ENCODE measurements around the gene NT5C. TPM values are rescaled to one million over a fixed set of nuclear protein-coding genes. Genes with fewer than 3 reads are reported as not detected.

The NT5C gene
- total and polyA plus RNA-seq, 11 donors: 15.9 to 56.0 (median 24.7) TPM

DNA sequence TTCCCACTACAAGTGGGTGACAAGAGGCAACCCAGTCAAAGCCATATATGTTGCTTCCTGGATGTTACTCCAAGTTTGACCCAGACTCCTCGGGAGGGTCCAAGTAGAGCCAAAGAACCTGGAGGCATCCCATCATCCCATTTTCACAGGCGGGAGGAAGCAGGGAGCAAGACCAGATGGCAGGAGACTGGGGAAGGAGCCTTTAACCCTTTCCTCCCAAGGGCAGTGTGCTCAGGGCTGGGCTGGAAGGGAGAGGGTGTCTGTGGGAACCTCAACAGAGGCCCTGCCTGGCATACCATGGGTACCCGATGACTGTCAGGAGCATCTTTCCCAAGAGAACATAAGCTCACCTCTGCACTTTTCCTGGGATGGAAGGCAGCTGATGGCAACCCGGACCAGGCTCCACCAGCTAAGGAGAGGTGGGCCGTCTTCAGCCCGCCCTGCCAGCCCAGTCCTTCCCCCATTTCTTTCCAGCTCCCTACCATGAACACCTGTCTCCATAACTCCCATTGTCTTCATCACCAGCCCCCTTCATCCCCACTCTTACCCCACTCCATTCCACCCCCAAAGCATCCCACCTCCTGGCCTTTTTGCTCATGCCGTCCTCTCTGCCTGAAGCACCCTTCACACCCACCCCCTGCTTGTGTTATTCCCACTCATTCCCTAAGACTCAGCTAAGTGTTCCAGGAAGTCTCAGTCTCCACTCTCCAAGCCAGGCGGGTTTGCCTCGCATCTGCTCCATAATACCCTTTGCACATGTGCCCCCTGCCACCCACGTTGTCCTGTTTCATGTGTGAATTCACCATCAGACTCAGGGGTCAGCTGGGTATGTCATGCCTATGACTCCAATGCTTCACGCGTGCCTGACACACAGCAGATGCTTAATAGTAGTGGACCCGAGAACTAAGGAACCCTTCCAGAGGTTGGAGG is 49.7 kb downstream of the NT5C start:
- peaks cover 0 to 43% (median 20%) of the 10 kb centered on the region in 12 donors for H3K4me1 ChIP-seq
- no peaks in the 10 kb centered on the region for H3K27me3 ChIP-seq
- DNase-seq (no peak), ATAC-seq (no peak)
- no peak overlapping the region for H3K4me3 ChIP-seq
- no peak for TF ChIP-seq POLR2A (IDR thresholded peaks at IDR 0.05)
- TF ChIP-seq, protein P1, sequence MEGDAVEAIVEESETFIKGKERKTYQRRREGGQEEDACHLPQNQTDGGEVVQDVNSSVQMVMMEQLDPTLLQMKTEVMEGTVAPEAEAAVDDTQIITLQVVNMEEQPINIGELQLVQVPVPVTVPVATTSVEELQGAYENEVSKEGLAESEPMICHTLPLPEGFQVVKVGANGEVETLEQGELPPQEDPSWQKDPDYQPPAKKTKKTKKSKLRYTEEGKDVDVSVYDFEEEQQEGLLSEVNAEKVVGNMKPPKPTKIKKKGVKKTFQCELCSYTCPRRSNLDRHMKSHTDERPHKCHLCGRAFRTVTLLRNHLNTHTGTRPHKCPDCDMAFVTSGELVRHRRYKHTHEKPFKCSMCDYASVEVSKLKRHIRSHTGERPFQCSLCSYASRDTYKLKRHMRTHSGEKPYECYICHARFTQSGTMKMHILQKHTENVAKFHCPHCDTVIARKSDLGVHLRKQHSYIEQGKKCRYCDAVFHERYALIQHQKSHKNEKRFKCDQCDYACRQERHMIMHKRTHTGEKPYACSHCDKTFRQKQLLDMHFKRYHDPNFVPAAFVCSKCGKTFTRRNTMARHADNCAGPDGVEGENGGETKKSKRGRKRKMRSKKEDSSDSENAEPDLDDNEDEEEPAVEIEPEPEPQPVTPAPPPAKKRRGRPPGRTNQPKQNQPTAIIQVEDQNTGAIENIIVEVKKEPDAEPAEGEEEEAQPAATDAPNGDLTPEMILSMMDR (IDR thresholded peaks at IDR 0.05): no peak
- no peak overlapping the region for H3K27ac ChIP-seq
- 83 to 88% (median 84%) methylated on average over 12 to 13 of the region's 13 CpGs for WGBS, 4 donors
- no peaks in the 10 kb centered on the region for H3K36me3 ChIP-seq
- intact Hi-C loops (cut with DNase I): no loop called here
- no peaks in the 10 kb centered on the region for H3K9me3 ChIP-seq

Other genes starting within 250 kb of the NT5C start
- gene FADS6, start 238.1 kb downstream of the NT5C start, total RNA-seq: not detected
- not detected for gene FADS6, start 238.1 kb downstream of the NT5C start, polyA plus RNA-seq
- not detected for gene USH1G, start 208.5 kb downstream of the NT5C start, total RNA-seq
- not detected for gene USH1G, start 208.5 kb downstream of the NT5C start, polyA plus RNA-seq
- not detected for gene OTOP2, start 207.5 kb downstream of the NT5C start, total RNA-seq
- gene OTOP2, start 207.5 kb downstream of the NT5C start, polyA plus RNA-seq: not detected
- gene OTOP3, start 195.8 kb downstream of the NT5C start, total RNA-seq: not detected
- gene OTOP3, start 195.8 kb downstream of the NT5C start, polyA plus RNA-seq: not detected
- 10 to 100 TPM in 4 of 9 donors, 1 to 10 TPM in 5; 5.7 to 15.7 (median 9.8) TPM for gene HID1, start 159.0 kb downstream of the NT5C start, total RNA-seq
- gene HID1, start 159.0 kb downstream of the NT5C start, polyA plus RNA-seq: 10 to 100 TPM in 1 of 2 donors, 1 to 10 TPM in 1; 6.7 to 10.7 TPM
- gene CDR2L, start 144.1 kb downstream of the NT5C start, total RNA-seq: 10 to 100 TPM; 13.0 to 56.4 (median 18.1) TPM
- 10 to 100 TPM; 13.6 to 19.1 TPM for gene CDR2L, start 144.1 kb downstream of the NT5C start, polyA plus RNA-seq
- 10 to 100 TPM; 41.0 to 89.4 (median 55.8) TPM for gene MRPL58, start 119.1 kb downstream of the NT5C start, total RNA-seq
- gene MRPL58, start 119.1 kb downstream of the NT5C start, polyA plus RNA-seq: 10 to 100 TPM; 82.0 to 93.8 TPM
- 1,000 to 10,000 TPM in 1 of 9 donors, 100 to 1,000 TPM in 8; 597 to 1,208 (median 875) TPM for gene ATP5PD, start 84.8 kb downstream of the NT5C start, total RNA-seq
- 1,000 to 10,000 TPM in 1 of 2 donors, 100 to 1,000 TPM in 1; 725 to 2,623 TPM for gene ATP5PD, start 84.8 kb downstream of the NT5C start, polyA plus RNA-seq
- 10 to 100 TPM; 19.8 to 37.7 (median 31.5) TPM for gene KCTD2, start 84.5 kb downstream of the NT5C start, total RNA-seq
- gene KCTD2, start 84.5 kb downstream of the NT5C start, polyA plus RNA-seq: 10 to 100 TPM; 15.7 to 38.7 TPM
- 10 to 100 TPM in 6 of 9 donors, 1 to 10 TPM in 3; 4.8 to 23.3 (median 11.1) TPM for gene SLC16A5, start 43.8 kb downstream of the NT5C start, total RNA-seq
- 1 to 10 TPM; 4.3 to 7.8 TPM for gene SLC16A5, start 43.8 kb downstream of the NT5C start, polyA plus RNA-seq
- gene ARMC7, start 21.8 kb downstream of the NT5C start, total RNA-seq: 1 to 10 TPM; 3.9 to 7.9 (median 5.2) TPM
- 1 to 10 TPM; 4.9 to 7.1 TPM for gene ARMC7, start 21.8 kb downstream of the NT5C start, polyA plus RNA-seq
- gene JPT1, start 22.8 kb upstream of the NT5C start, total RNA-seq: 10 to 100 TPM; 10.4 to 60.8 (median 16.0) TPM
- 10 to 100 TPM; 41.8 to 68.0 TPM for gene JPT1, start 22.8 kb upstream of the NT5C start, polyA plus RNA-seq
- gene SUMO2, start 51.2 kb upstream of the NT5C start, total RNA-seq: 100 to 1,000 TPM in 7 of 9 donors, 10 to 100 TPM in 2; 50.1 to 277 (median 207) TPM
- 10 to 100 TPM; 47.1 to 78.7 TPM for gene SUMO2, start 51.2 kb upstream of the NT5C start, polyA plus RNA-seq
- gene NUP85, start 73.9 kb upstream of the NT5C start, total RNA-seq: 10 to 100 TPM in 8 of 9 donors, 1 to 10 TPM in 1; 9.4 to 40.9 (median 21.5) TPM
- 10 to 100 TPM; 14.3 to 27.6 TPM for gene NUP85, start 73.9 kb upstream of the NT5C start, polyA plus RNA-seq
- 10 to 100 TPM; 15.8 to 31.0 (median 23.3) TPM for gene GGA3, start 129.9 kb upstream of the NT5C start, total RNA-seq
- 10 to 100 TPM; 13.0 to 22.4 TPM for gene GGA3, start 129.9 kb upstream of the NT5C start, polyA plus RNA-seq
- 100 to 1,000 TPM in 8 of 9 donors, 10 to 100 TPM in 1; 76.7 to 143 (median 116) TPM for gene MRPS7, start 130.1 kb upstream of the NT5C start, total RNA-seq
- gene MRPS7, start 130.1 kb upstream of the NT5C start, polyA plus RNA-seq: 100 to 1,000 TPM; 109 to 110 TPM
- gene MIF4GD, start 139.5 kb upstream of the NT5C start, total RNA-seq: 10 to 100 TPM; 13.1 to 34.7 (median 18.6) TPM
- 10 to 100 TPM in 1 of 2 donors, 1 to 10 TPM in 1; 8.6 to 27.8 TPM for gene MIF4GD, start 139.5 kb upstream of the NT5C start, polyA plus RNA-seq
- 10 to 100 TPM in 6 of 9 donors, 1 to 10 TPM in 3; 7.0 to 27.9 (median 11.7) TPM for gene SLC25A19, start 157.7 kb upstream of the NT5C start, total RNA-seq
- gene SLC25A19, start 157.7 kb upstream of the NT5C start, polyA plus RNA-seq: 10 to 100 TPM; 15.9 to 23.3 TPM